Ascending aorta (tissue), 2 donors: ENCODE data around the gene ZNF823. TPM values are rescaled to one million over a fixed set of nuclear protein-coding genes. Genes with fewer than 3 reads are reported as not detected.

Experiments
- DNase-seq, 2 donors: peaks; one replicate each; pipeline ENCODE4 v3.0.0-alpha.2; 2019; ENCODE audit warnings: low spot score in 2 of 2
- H3K27ac ChIP-seq, 2 donors: fragments of 200-600 bp; sonication (generic); one replicate each; pipeline ENCODE4 v1.5.1; 2016 to 2017; ENCODE audit warnings: mild to moderate bottlenecking in 1 of 2
- H3K27me3 ChIP-seq: fragments of 200-600 bp; sonication (generic); one replicate; pipeline ENCODE4 v1.5.1; 2017
- H3K36me3 ChIP-seq, 2 donors: fragments of 200-600 bp; sonication (generic); one replicate each; pipeline ENCODE4 v1.5.1; 2016
- H3K4me1 ChIP-seq, 2 donors: fragments of 200-600 bp; sonication (generic); one replicate each; pipeline ENCODE4 v1.5.1; 2016 to 2017; ENCODE audit warnings: mild to moderate bottlenecking in 1 of 2
- H3K4me3 ChIP-seq, 2 donors: fragments of 200-600 bp; sonication (generic); one replicate each; pipeline ENCODE4 v1.5.1; 2016 to 2017; ENCODE audit warnings: mild to moderate bottlenecking in 1 of 2
- H3K9me3 ChIP-seq, 2 donors: fragments of 200-600 bp; sonication (generic); one replicate each; pipeline ENCODE4 v1.5.1; 2016
- intact Hi-C: fragments of 100-400 bp; cut with DNase I; formaldehyde crosslinking; loops from one replicate; pipeline ENCODE4 v1.15.1; 2023
- total RNA-seq: library from RNA; depleted of rRNA; stranded (reverse); fragments of >200 nt; gene quantifications from one replicate; pipeline ENCODE4 v1.1.0, GENCODE V29; 2016
- TF ChIP-seq, protein P1 (sequence below), 3 experiments: fragments of 200-600 bp in 2 of 3; fragments of 450-650 bp in 1 of 3; sonication (generic) in 2 of 3; IDR thresholded peaks; one replicate each; pipeline ENCODE4 v1.5.1; 2016 to 2019; ENCODE audit warnings: antibody characterized with exemption in 3 of 3, mild to moderate bottlenecking in 1 of 3, moderate library complexity in 1 of 3

The ZNF823 gene
- total RNA-seq, 1 donor from 2014 or later: 5.2 TPM

DNA sequence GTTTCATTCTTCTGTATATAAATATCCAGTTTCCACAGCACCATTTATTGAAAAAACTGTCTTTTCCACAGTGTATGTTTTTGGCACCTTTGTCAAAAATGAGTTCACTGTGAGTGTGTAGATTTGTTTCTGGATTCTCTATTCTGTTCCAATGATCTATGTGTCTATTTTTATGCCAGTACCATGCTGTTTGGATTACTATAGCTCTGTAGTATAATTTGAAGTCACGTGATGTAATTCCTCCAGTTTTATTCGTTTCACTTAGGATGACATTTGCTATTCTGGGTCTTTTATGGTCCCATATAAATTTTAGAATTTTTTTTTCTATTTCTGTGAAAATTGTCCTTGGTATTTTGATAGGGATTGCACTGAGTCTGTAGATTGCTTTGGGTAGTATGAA is 11.0 kb upstream of the ZNF823 start:
- no peaks in the 10 kb centered on the region for H3K4me1 ChIP-seq
- intact Hi-C loops: no loop called here
- DNase-seq: no peak
- no peaks in the 10 kb centered on the region for H3K36me3 ChIP-seq
- H3K9me3 ChIP-seq: peaks cover 0 to 26% of the 10 kb centered on the region in 2 donors
- H3K27ac ChIP-seq: no peak overlapping the region
- TF ChIP-seq, protein P1, sequence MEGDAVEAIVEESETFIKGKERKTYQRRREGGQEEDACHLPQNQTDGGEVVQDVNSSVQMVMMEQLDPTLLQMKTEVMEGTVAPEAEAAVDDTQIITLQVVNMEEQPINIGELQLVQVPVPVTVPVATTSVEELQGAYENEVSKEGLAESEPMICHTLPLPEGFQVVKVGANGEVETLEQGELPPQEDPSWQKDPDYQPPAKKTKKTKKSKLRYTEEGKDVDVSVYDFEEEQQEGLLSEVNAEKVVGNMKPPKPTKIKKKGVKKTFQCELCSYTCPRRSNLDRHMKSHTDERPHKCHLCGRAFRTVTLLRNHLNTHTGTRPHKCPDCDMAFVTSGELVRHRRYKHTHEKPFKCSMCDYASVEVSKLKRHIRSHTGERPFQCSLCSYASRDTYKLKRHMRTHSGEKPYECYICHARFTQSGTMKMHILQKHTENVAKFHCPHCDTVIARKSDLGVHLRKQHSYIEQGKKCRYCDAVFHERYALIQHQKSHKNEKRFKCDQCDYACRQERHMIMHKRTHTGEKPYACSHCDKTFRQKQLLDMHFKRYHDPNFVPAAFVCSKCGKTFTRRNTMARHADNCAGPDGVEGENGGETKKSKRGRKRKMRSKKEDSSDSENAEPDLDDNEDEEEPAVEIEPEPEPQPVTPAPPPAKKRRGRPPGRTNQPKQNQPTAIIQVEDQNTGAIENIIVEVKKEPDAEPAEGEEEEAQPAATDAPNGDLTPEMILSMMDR (IDR thresholded peaks at IDR 0.05): no peak
- H3K4me3 ChIP-seq: no peak overlapping the region
- H3K27me3 ChIP-seq: no peaks in the 10 kb centered on the region

DNA sequence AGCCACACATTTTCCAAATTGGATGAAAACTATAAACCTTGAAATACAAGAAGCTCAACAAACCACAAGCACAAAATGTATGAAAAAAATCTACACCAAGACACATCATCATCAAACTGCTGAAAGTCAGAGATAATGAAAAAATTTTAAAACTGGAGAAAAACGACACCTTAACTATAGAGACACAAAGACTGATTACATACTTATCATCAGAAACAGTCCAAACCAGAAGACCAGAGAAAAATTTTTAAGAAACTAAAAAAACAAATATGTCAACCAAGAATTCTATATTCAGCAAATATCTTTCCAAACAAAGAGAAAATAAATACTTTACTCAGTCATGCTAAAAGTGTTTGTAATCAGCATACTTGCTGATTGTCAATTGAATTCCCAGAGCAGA is 8.5 kb upstream of the ZNF823 start:
- H3K27ac ChIP-seq: no peak overlapping the region
- no peaks in the 10 kb centered on the region for H3K27me3 ChIP-seq
- H3K4me1 ChIP-seq: no peaks in the 10 kb centered on the region
- peaks cover 0 to 22% of the 10 kb centered on the region in 2 donors for H3K9me3 ChIP-seq
- intact Hi-C loops: no loop called here
- no peak overlapping the region for H3K4me3 ChIP-seq
- H3K36me3 ChIP-seq: no peaks in the 10 kb centered on the region
- DNase-seq: no peak
- TF ChIP-seq, protein P1 (IDR thresholded peaks at IDR 0.05): no peak

DNA sequence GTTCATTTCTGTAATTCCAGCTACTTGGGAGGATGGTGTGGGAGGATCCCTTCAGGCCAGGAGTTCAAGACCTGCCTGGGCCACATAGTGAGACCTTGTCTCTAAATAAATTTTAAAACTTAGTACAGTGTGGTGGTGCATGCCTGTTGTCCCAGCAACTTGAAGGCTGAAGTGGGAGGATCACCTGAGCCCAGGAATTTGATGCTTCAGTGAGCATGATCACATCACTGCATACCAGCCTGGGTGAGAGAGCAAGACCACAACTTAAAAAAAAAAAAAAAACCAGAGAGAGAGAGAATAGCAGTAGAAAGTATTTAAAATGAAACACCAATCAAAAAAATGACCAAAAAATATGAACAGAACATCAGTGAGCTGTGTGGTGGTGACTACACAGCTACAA is 7.1 kb upstream of the ZNF823 start:
- Histone ChIP-seq H3K4me1 (no peaks in the 10 kb centered on the region), H3K36me3 (no peaks in the 10 kb centered on the region), H3K4me3 (no peak overlapping the region), H3K27me3 (no peaks in the 10 kb centered on the region), H3K27ac (no peak overlapping the region), H3K9me3 (peaks cover 0 to 18% of the 10 kb centered on the region in 2 donors)
- no peak for DNase-seq
- intact Hi-C loops: no loop called here
- TF ChIP-seq, protein P1 (IDR thresholded peaks at IDR 0.05): no peak

DNA sequence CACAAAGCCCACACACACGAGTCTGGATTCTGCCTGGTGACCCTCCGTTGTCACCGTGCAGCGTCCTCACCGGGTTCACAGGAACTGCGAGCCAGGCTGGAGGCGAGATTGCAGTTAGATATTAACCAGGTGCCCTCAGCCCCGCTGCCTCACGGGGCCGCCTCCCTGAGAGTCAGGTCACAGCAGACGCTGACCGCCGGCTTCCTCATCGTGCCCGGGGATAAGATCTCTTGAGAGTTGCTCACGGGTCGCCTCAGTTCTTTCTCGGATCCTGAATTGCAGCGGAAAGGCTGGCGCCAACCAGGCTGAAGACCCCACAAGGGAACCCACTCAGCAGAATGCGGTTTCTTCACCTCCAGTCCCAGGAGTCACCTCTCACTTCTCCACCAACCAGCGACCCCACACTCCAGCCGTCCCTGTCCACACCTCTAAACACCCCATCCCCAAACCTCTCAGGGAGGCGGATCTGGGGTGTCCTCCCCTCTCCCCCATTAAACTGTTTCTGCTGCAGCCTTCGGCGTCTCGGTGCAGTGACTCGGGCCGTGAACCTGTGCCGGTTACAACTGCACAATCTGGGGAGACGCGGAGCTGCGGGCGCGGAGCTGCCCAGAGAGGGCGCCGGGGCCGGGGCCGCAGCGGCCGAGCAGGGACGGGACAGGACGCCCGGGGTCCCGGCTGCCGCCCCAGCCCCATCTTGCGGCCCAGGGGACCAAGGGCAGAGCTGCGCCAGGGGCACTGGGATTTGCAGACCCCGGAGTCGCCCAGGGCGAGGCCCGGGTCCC is 591 bp downstream of the ZNF823 start:
- Histone ChIP-seq H3K36me3 (no peaks in the 10 kb centered on the region), H3K27me3 (no peaks in the 10 kb centered on the region), H3K4me1 (peaks cover 0 to 7% of the 10 kb centered on the region in 2 donors), H3K9me3 (no peaks in the 10 kb centered on the region), H3K4me3 (peak overlapping the region; percentile 63 to 98), H3K27ac (peak overlapping the region; percentile 71 to 88)
- TF ChIP-seq, protein P1 (IDR thresholded peaks at IDR 0.05): no peak
- peak in 1 of 2 donors; percentile 71 for DNase-seq
- intact Hi-C loops: loop anchor here (1.0 kb wide), 3 partner anchors 43 to 186 kb away; partner anchors contain the start of gene ZNF439

DNA sequence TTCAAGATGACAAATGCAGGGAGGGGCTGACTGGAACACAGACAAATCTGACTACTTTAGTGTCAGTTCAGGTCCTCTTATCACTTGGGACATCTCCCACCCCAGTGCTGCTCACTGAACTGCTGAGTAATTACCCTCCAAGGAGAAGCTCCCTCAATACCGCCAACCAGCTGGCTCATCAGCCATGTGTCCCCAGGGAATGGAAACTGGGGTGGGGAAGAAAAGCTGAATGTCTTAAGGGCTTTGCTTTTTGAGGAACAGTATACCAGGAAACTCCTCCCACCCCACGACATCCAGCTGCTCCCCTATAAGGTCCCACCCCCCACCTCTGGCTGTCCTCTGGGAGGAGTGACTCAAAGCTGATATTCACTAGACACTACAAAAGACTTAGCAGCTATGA is 2.0 kb downstream of the ZNF823 start:
- intact Hi-C loops: no loop called here
- H3K27me3 ChIP-seq: no peaks in the 10 kb centered on the region
- no peak overlapping the region for H3K27ac ChIP-seq
- TF ChIP-seq, protein P1 (IDR thresholded peaks at IDR 0.05): no peak
- peak in 1 of 2 donors; percentile 67 for DNase-seq
- H3K36me3 ChIP-seq: no peaks in the 10 kb centered on the region
- peaks cover 0 to 7% of the 10 kb centered on the region in 2 donors for H3K4me1 ChIP-seq
- H3K9me3 ChIP-seq: peaks cover 0 to 7% of the 10 kb centered on the region in 2 donors
- no peak overlapping the region for H3K4me3 ChIP-seq
